SK-N-SH (cell line): ENCODE data around the gene PPP2R3A.

Experiments
- RFX5 ChIP-seq: IDR thresholded peaks from 2 replicates; pipeline ENCODE4 v1.6.1; 2012; ENCODE audit warnings: mild to moderate bottlenecking, improper control_type of control experiment, low read length
- TF ChIP-seq, protein P1 (sequence below): fragments of 200-600 bp; sonication (generic); IDR thresholded peaks from 2 replicates; pipeline ENCODE4 v1.6.1; 2017; ENCODE audit warnings: antibody characterized with exemption, mild to moderate bottlenecking, moderate library complexity

- no peak for TF ChIP-seq RFX5
- TF ChIP-seq, protein P1, sequence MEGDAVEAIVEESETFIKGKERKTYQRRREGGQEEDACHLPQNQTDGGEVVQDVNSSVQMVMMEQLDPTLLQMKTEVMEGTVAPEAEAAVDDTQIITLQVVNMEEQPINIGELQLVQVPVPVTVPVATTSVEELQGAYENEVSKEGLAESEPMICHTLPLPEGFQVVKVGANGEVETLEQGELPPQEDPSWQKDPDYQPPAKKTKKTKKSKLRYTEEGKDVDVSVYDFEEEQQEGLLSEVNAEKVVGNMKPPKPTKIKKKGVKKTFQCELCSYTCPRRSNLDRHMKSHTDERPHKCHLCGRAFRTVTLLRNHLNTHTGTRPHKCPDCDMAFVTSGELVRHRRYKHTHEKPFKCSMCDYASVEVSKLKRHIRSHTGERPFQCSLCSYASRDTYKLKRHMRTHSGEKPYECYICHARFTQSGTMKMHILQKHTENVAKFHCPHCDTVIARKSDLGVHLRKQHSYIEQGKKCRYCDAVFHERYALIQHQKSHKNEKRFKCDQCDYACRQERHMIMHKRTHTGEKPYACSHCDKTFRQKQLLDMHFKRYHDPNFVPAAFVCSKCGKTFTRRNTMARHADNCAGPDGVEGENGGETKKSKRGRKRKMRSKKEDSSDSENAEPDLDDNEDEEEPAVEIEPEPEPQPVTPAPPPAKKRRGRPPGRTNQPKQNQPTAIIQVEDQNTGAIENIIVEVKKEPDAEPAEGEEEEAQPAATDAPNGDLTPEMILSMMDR: no peak
Measured at GRCh38 chr3:135989242-135989641, 23.7 kb downstream of the PPP2R3A start.
